H1 (cell line): ENCODE data around the gene FNDC7. TPM values are rescaled to one million over a fixed set of nuclear protein-coding genes. Genes with fewer than 3 reads are reported as not detected.
"Not testable (repeated sequence)": the region's sequence is repeated elsewhere in the genome, so short reads cannot be mapped to it uniquely, and the experiment has no call there.

Experiments used
- CTCF ChIA-PET: fragments of 300-600 bp; sonication (Branson Sonifier 250); formaldehyde crosslinking; loops from one replicate; lab custom pipeline; 2021; ENCODE audit not compliant: partially characterized antibody; lab: Charles Lee
- POLR2A ChIA-PET: fragments of 300-600 bp; sonication (Branson Sonifier 250); formaldehyde crosslinking; loops from one replicate; lab custom pipeline; 2021; ENCODE audit warnings: inconsistent platforms; ENCODE audit not compliant: partially characterized antibody; lab: Charles Lee
- DNase-seq, 2 experiments: peaks; one replicate each; pipeline versions ENCODE4 v3.0.0 to v3.0.0-alpha.2; 2010 to 2022; ENCODE audit warnings: low spot score in 2 of 2, low read depth in 1 of 2, mixed read lengths in 1 of 2
- FAIRE-seq: peaks from 2 replicates; lab custom pipeline; 2011; peaks lifted over from hg19 to GRCh38; lab: Jason Lieb, UNC
- H2AFZ ChIP-seq: 2 replicates; pipeline ENCODE4 v1.8.1; 2012; ENCODE audit warnings: low read length, inconsistent platforms
- H2AK5ac ChIP-seq: 2 replicates; pipeline ENCODE4 v1.6.1; 2013; ENCODE audit warnings: low read depth, low read length
- H2BK120ac ChIP-seq: replicated peaks from 2 replicates; pipeline ENCODE3; 2013; ENCODE audit warnings: low read depth, low read length, inconsistent platforms
- H2BK12ac ChIP-seq: 2 replicates; pipeline ENCODE4 v1.6.1; 2013; ENCODE audit warnings: low read depth, low read length
- H2BK15ac ChIP-seq: 2 replicates; pipeline ENCODE4 v1.6.1; 2013; ENCODE audit warnings: low read length
- H2BK20ac ChIP-seq: 2 replicates; pipeline ENCODE4 v1.6.1; 2013; ENCODE audit warnings: low read length
- H2BK5ac ChIP-seq: 2 replicates; pipeline ENCODE4 v1.6.1; 2013; ENCODE audit warnings: low read depth, low read length
- H3K14ac ChIP-seq: 2 replicates; pipeline ENCODE4 v1.6.1; 2013; ENCODE audit warnings: inconsistent platforms; ENCODE audit not compliant: insufficient read length
- H3K18ac ChIP-seq: 2 replicates; pipeline ENCODE4 v1.6.1; 2013; ENCODE audit warnings: low read length; ENCODE audit errors: extremely low read depth
- H3K23ac ChIP-seq: 2 replicates; pipeline ENCODE4 v1.6.1; 2013; ENCODE audit warnings: inconsistent platforms; ENCODE audit not compliant: insufficient read length
- H3K23me2 ChIP-seq: 2 replicates; pipeline ENCODE4 v1.6.1; 2013; ENCODE audit warnings: low read depth, low read length
- H3K27ac ChIP-seq: 2 replicates; pipeline ENCODE4 v1.6.1; 2011; ENCODE audit warnings: low read depth, low read length, inconsistent platforms
- H3K27me3 ChIP-seq, 4 experiments: replicated peaks in 1 of 4; 1 replicate in 1 of 4; 2 replicates in 3 of 4; pipeline versions ENCODE4 v1.6.1 to v1.8.1; 2011 to 2013; ENCODE audit warnings: low read length in 3 of 4, mild to moderate bottlenecking in 3 of 4, inconsistent platforms in 2 of 4, mixed read lengths in 2 of 4, moderate library complexity in 1 of 4; ENCODE audit not compliant: control insufficient read depth in 3 of 4, insufficient read depth in 3 of 4; ENCODE audit errors: extremely low read depth in 1 of 4
- H3K36me3 ChIP-seq, 4 experiments: 2 replicates each; pipeline versions ENCODE4 v1.6.1 to v1.8.1; 2011 to 2013; ENCODE audit warnings: mild to moderate bottlenecking in 4 of 4, low read length in 3 of 4, moderate library complexity in 2 of 4, control low read depth in 1 of 4, inconsistent platforms in 1 of 4; ENCODE audit not compliant: insufficient read depth in 4 of 4, control insufficient read depth in 2 of 4
- H3K4ac ChIP-seq: replicated peaks from 2 replicates; pipeline ENCODE3; 2013; ENCODE audit warnings: low read length, low read depth, mixed read lengths, inconsistent platforms; ENCODE audit not compliant: insufficient read length
- H3K4me1 ChIP-seq, 4 experiments: replicated peaks in 1 of 4; 1 replicate in 1 of 4; 2 replicates in 3 of 4; pipeline versions ENCODE4 v1.6.1 to v1.8.1; 2011 to 2013; ENCODE audit warnings: low read length in 3 of 4, inconsistent platforms in 2 of 4, mixed read lengths in 1 of 4; ENCODE audit not compliant: insufficient read depth in 4 of 4, control insufficient read depth in 3 of 4
- H3K4me2 ChIP-seq, 2 experiments: 2 replicates each; pipeline versions ENCODE4 v1.6.1 to v1.8.1; 2011 to 2013; ENCODE audit warnings: low read depth in 2 of 2, low read length in 2 of 2, control low read depth in 1 of 2, inconsistent platforms in 1 of 2, mild to moderate bottlenecking in 1 of 2; ENCODE audit not compliant: insufficient read depth in 1 of 2
- H3K4me3 ChIP-seq, 4 experiments: fragments of 200-600, 300-600 bp in 1 of 4; sonication (generic), shearing (Covaris generic), sonication (Bioruptor Twin) in 1 of 4; 2 replicates each; pipeline versions ENCODE4 v1.5.1 to v1.8.1; 2011 to 2016; ENCODE audit warnings: low read length in 4 of 4, low read depth in 3 of 4, control low read depth in 2 of 4, inconsistent platforms in 2 of 4, mild to moderate bottlenecking in 2 of 4, mixed read lengths in 1 of 4, moderate library complexity in 1 of 4; ENCODE audit not compliant: insufficient read depth in 2 of 4; ENCODE audit errors: extremely low read depth in 1 of 4
- H3K56ac ChIP-seq: replicated peaks from 2 replicates; pipeline ENCODE3; 2013; ENCODE audit warnings: low read depth, mild to moderate bottlenecking, mixed read lengths, low read length, inconsistent platforms; ENCODE audit not compliant: insufficient read length
- H3K79me1 ChIP-seq: 2 replicates; pipeline ENCODE4 v1.6.1; 2013; ENCODE audit warnings: low read depth, low read length, control low read depth
- H3K79me2 ChIP-seq, 2 experiments: 2 replicates each; pipeline versions ENCODE4 v1.6.1 to v1.8.1; 2012 to 2013; ENCODE audit warnings: low read length in 2 of 2, mild to moderate bottlenecking in 2 of 2, inconsistent platforms in 1 of 2; ENCODE audit not compliant: insufficient read depth in 2 of 2, control insufficient read depth in 1 of 2
- H3K9ac ChIP-seq, 4 experiments: replicated peaks in 1 of 4; 1 replicate in 1 of 4; 2 replicates in 3 of 4; pipeline versions ENCODE4 v1.6.1 to v1.8.1; 2011 to 2013; ENCODE audit warnings: low read depth in 3 of 4, low read length in 3 of 4, control low read depth in 2 of 4, mild to moderate bottlenecking in 2 of 4, moderate library complexity in 2 of 4, inconsistent platforms in 1 of 4; ENCODE audit errors: extremely low read depth in 1 of 4
- H3K9me3 ChIP-seq, 2 experiments: 2 replicates each; pipeline versions ENCODE4 v1.6.1 to v1.8.1; 2012 to 2013; ENCODE audit warnings: mild to moderate bottlenecking in 2 of 2, moderate library complexity in 2 of 2, control low read depth in 1 of 2, inconsistent platforms in 1 of 2, low read depth in 1 of 2, low read length in 1 of 2, mixed read lengths in 1 of 2; ENCODE audit not compliant: insufficient read depth in 2 of 2
- H4K20me1 ChIP-seq, 2 experiments: replicated peaks in 1 of 2; 2 replicates each; pipeline versions ENCODE3 to v1.8.1; 2011 to 2013; ENCODE audit warnings: inconsistent platforms in 2 of 2, low read length in 2 of 2, mild to moderate bottlenecking in 1 of 2; ENCODE audit not compliant: insufficient read depth in 2 of 2, control insufficient read depth in 1 of 2
- H4K5ac ChIP-seq: 2 replicates; pipeline ENCODE4 v1.6.1; 2013; ENCODE audit warnings: low read length, low read depth, mixed read lengths, inconsistent platforms; ENCODE audit not compliant: insufficient read length
- H4K8ac ChIP-seq: 2 replicates; pipeline ENCODE4 v1.8.0; 2013; ENCODE audit warnings: mild to moderate bottlenecking, moderate library complexity, low read length, inconsistent platforms; ENCODE audit not compliant: insufficient read depth; ENCODE audit errors: extremely low read depth
- H4K91ac ChIP-seq: replicated peaks from 2 replicates; pipeline ENCODE3; 2013; ENCODE audit warnings: low read length, mixed read lengths, inconsistent platforms; ENCODE audit not compliant: insufficient read length
- CBX5 ChIP-seq: fragments of 300-800, 300-1000 bp; sonication (generic); IDR thresholded peaks from 2 replicates; pipeline ENCODE4 v1.7.1; 2016; ENCODE audit warnings: antibody characterized with exemption, low read length, low read depth
- CBX8 ChIP-seq: fragments of 300-800, 300-1000 bp; sonication (generic); IDR thresholded peaks from 2 replicates; pipeline ENCODE4 v1.7.1; 2016; ENCODE audit warnings: low read depth, low read length, borderline replicate concordance
- JUN ChIP-seq: IDR thresholded peaks from 2 replicates; pipeline ENCODE4 v1.6.1; 2011; ENCODE audit warnings: low read depth, mild to moderate bottlenecking, improper control_type of control experiment, low read length
- PHF8 ChIP-seq: fragments of 200-600 bp; sonication (generic); conservative IDR thresholded peaks from 2 replicates; pipeline ENCODE4 v1.7.1; 2012; ENCODE audit warnings: low read depth, mild to moderate bottlenecking, inconsistent platforms, low read length, moderate library complexity
- SIX5 ChIP-seq: IDR thresholded peaks from 2 replicates; pipeline ENCODE4 v1.6.1; 2011; ENCODE audit warnings: mild to moderate bottlenecking, low read depth, low read length
- SP2 ChIP-seq: IDR thresholded peaks from 2 replicates; pipeline ENCODE4 v1.6.1; 2012; ENCODE audit warnings: mild to moderate bottlenecking, low read length, inconsistent platforms
- WGBS, 2 experiments: shearing (Covaris generic) in 1 of 2; methylation state at CpG; one replicate each; pipeline versions ENCODE4 v1.1.6 to v1.1.7; 2013 to 2015; ENCODE audit warnings: low lambda C conversion rate in 2 of 2, mixed read lengths in 2 of 2, inconsistent platforms in 1 of 2, low coverage in 1 of 2, missing lambda C conversion rate in 1 of 2; ENCODE audit not compliant: insufficient replicate concordance in 2 of 2, insufficient coverage in 1 of 2, insufficient read length in 1 of 2; ENCODE audit errors: extremely low coverage in 1 of 2, missing lambda C conversion rate in 1 of 2; 5-methylcytosine and 5-hydroxymethylcytosine counted together
- polyA plus RNA-seq, 7 experiments: library from polyadenylated mRNA; depleted of rRNA in 3 of 7; stranded (reverse) in 5 of 7; unstranded in 2 of 7; fragments of >200 nt in 5 of 7; fragments of 200-250 nt in 2 of 7; gene quantifications; 1 replicate in 5 of 7; 2 replicates in 1 of 7; 4 replicates in 1 of 7; pipeline versions ENCODE4 v1.2.1 to v1.2.3, GENCODE V29; 2011 to 2013; ENCODE audit warnings: missing spikeins in 2 of 7, mixed read lengths in 2 of 7
- total RNA-seq: library from RNA; stranded (reverse); fragmentation: NEBNext Ultra II Directional; extraction: Animal tissue kit (Norgen Biotek cat#: 25700); gene quantifications from 2 replicates; pipeline ENCODE4 v1.2.1, GENCODE V29; 2021

FNDC7 gene
- total and polyA plus RNA-seq, 2 of the 8 experiments (the other 6 are each of a cell fraction or from before 2014, with no cell fraction given), result 0.13 to 0.20 TPM

GRCh38 chr1:108665771-108666170, 46.9 kb upstream of the FNDC7 start (continued):
- TF ChIP-seq CBX5 (no peak), SP2 (no peak), SIX5 (no peak), JUN (no peak), PHF8 (no peak), CBX8 (no peak)

- H4K8ac ChIP-seq, H3K9me3 ChIP-seq, H4K91ac ChIP-seq, H2BK20ac ChIP-seq, H2BK12ac ChIP-seq, H3K4me2 ChIP-seq, DNase-seq, H4K5ac ChIP-seq, H3K4me1 ChIP-seq, H2BK5ac ChIP-seq, H2BK120ac ChIP-seq, H3K4ac ChIP-seq, H2BK15ac ChIP-seq, H3K9ac ChIP-seq, H3K23me2 ChIP-seq, H3K4me3 ChIP-seq, FAIRE-seq, H2AFZ ChIP-seq, H3K18ac ChIP-seq, H4K20me1 ChIP-seq, H3K27ac ChIP-seq, H3K27me3 ChIP-seq, H3K79me2 ChIP-seq, H3K36me3 ChIP-seq, H3K14ac ChIP-seq, H3K23ac ChIP-seq, H2AK5ac ChIP-seq, H3K79me1 ChIP-seq, H3K56ac ChIP-seq: not testable (repeated sequence)
- POLR2A ChIA-PET, result interaction anchor here (1.4 kb wide), 1 partner anchor 24 kb away, joined by 3 read pairs; the partner anchor contains the start of gene PRPF38B
- CTCF ChIA-PET, result interaction anchor here (1.0 to 1.6 kb wide), 3 partner anchors 15 to 41 kb away, joined by 3 to 5 read pairs (median 4); no protein-coding TSS in a partner anchor
- 97% methylated on average over 9 of the region's 28 CpGs; no CpG with 5 or more reads in 1 of the 2 experiments for WGBS, 2 experiments
Observed at GRCh38 chr1:108667422-108667821, 45.3 kb upstream of the FNDC7 start.
